ENCODE data around the gene OR8J3. TPM values are rescaled to one million over a fixed set of nuclear protein-coding genes. Genes with fewer than 3 reads are reported as not detected.

Gene OR8J3
- total and polyA plus RNA-seq, 2 of the 8 experiments (the other 6 are each of a cell fraction or from before 2014, with no cell fraction given) = not detected

DNA sequence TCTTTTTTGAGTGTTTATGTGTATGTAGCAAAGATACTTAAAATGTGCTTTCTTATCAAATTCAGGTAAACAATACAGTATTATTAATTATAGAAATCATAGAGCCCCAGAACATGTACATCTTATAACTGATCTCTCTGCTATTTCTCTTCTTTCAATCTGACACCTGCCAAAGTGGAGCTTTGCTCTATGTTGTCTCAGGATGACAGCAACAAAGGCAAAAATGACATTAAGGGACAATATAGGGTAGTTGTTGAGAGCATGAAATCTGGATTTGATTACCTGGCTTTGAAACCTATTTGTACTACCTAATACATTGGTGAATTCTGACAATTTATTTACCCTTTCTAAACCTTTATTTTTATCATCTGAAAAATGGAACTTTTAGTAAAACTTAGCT lies 43.5 kb upstream of the OR8J3 start (continued):
- TF ChIP-seq, protein P1, sequence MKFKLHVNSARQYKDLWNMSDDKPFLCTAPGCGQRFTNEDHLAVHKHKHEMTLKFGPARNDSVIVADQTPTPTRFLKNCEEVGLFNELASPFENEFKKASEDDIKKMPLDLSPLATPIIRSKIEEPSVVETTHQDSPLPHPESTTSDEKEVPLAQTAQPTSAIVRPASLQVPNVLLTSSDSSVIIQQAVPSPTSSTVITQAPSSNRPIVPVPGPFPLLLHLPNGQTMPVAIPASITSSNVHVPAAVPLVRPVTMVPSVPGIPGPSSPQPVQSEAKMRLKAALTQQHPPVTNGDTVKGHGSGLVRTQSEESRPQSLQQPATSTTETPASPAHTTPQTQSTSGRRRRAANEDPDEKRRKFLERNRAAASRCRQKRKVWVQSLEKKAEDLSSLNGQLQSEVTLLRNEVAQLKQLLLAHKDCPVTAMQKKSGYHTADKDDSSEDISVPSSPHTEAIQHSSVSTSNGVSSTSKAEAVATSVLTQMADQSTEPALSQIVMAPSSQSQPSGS (IDR thresholded peaks at IDR 0.05; ENCODE audit: low read length) = no peak
- no peak for TF ChIP-seq SAP30 (IDR thresholded peaks at IDR 0.05; ENCODE audit: insufficient read depth, insufficient replicate concordance, low read length)
